Kidney (tissue), 14 donors: ENCODE data around the gene PGA5. TPM values are rescaled to one million over a fixed set of nuclear protein-coding genes. Genes with fewer than 3 reads are reported as not detected.

Source experiments
- DNase-seq, 5 donors: peaks; one replicate each; pipeline ENCODE4 v3.0.0-alpha.2; 2013 to 2020
- FAIRE-seq: peaks from 2 replicates; lab custom pipeline; 2012; peaks lifted over from hg19 to GRCh38; lab: Jason Lieb, UNC
- H3K27ac ChIP-seq, 2 donors: one replicate each; pipeline ENCODE4 v1.7.0; 2013; ENCODE audit warnings: low read depth in 2 of 2, low read length in 2 of 2, inconsistent platforms in 1 of 2
- H3K27me3 ChIP-seq: one replicate; pipeline ENCODE4 v1.7.1; 2013; ENCODE audit warnings: low read length, inconsistent platforms; ENCODE audit not compliant: control insufficient read depth, insufficient read depth
- H3K36me3 ChIP-seq, 3 donors: one replicate each; pipeline versions ENCODE4 v1.7.0 to v1.7.1; 2013; ENCODE audit warnings: low read length in 3 of 3, control low read depth in 1 of 3, inconsistent platforms in 1 of 3; ENCODE audit not compliant: insufficient read depth in 3 of 3, control insufficient read depth in 2 of 3
- H3K4me1 ChIP-seq, 3 donors: one replicate each; pipeline versions ENCODE4 v1.7.0 to v1.7.1; 2013; ENCODE audit warnings: low read length in 3 of 3, inconsistent platforms in 1 of 3, low read depth in 1 of 3; ENCODE audit not compliant: control insufficient read depth in 2 of 3, insufficient read depth in 2 of 3
- H3K4me3 ChIP-seq, 3 donors: one replicate each; pipeline versions ENCODE4 v1.7.0 to v1.8.1; 2013; ENCODE audit warnings: low read length in 3 of 3, control low read depth in 1 of 3, inconsistent platforms in 1 of 3
- H3K9ac ChIP-seq, 3 donors: one replicate each; pipeline versions ENCODE4 v1.7.0 to v1.7.1; 2013; ENCODE audit warnings: low read length in 3 of 3, control low read depth in 1 of 3, inconsistent platforms in 1 of 3
- H3K9me3 ChIP-seq, 3 donors: one replicate each; pipeline versions ENCODE4 v1.7.0 to v1.7.1; 2013; ENCODE audit warnings: low read length in 3 of 3, control low read depth in 1 of 3, inconsistent platforms in 1 of 3; ENCODE audit not compliant: control insufficient read depth in 2 of 3, insufficient read depth in 1 of 3
- CTCF ChIP-seq: IDR thresholded peaks from 3 replicates; pipeline ENCODE4 v1.5.1; 2012; ENCODE audit warnings: mild to moderate bottlenecking, moderate library complexity, borderline replicate concordance; ENCODE audit not compliant: insufficient read depth; ENCODE audit errors: extremely low read depth
- intact Hi-C: fragments of 100-400 bp; cut with DNase I; formaldehyde crosslinking; loops from one replicate; pipeline ENCODE4 v1.11.1; 2022
- polyA plus RNA-seq: library from polyadenylated mRNA; stranded (reverse); fragments of 350-450 nt; fragmentation: Illumina TruSeq; extraction: RNeasy Lipid Tissue Mini Kit (QIAGEN cat#74804); gene quantifications from one replicate; pipeline ENCODE4 v1.2.3, GENCODE V29; 2014; ENCODE audit warnings: low read depth, low replicate concordance; ENCODE audit not compliant: insufficient read depth
- total RNA-seq: library from RNA; stranded (reverse); fragmentation: NEBNext Ultra II Directional; extraction: Animal tissue kit (Norgen Biotek cat#: 25700); gene quantifications from one replicate; pipeline ENCODE4 v1.2.1, GENCODE V29; 2021
- donor health status: control.
- donor health status: control.
- donor health status: control.
- donor health status: control.
- donor health status: control.
- donor health status: DM: yes; HTN: yes; CAD: no.
- donor health status: Normal renal cell carcinoma (clear cell type).

Gene PGA5
- total and polyA plus RNA-seq, 2 donors from 2014 or later = 0.35 TPM; not detected in 1

GRCh38 chr11:61256710-61257482 is 15.9 kb downstream of the PGA5 start:
- intact Hi-C loops = no loop called here
- no peaks in the 10 kb centered on the region for H3K27me3 ChIP-seq
- DNase-seq = no peak
- no peaks in the 10 kb centered on the region for H3K9me3 ChIP-seq
- FAIRE-seq = no peak
- H3K4me3 ChIP-seq = no peak overlapping the region
- no peak overlapping the region for H3K27ac ChIP-seq
- TF ChIP-seq CTCF = no peak
- H3K4me1 ChIP-seq = no peaks in the 10 kb centered on the region
- H3K36me3 ChIP-seq = no peaks in the 10 kb centered on the region
- no peak overlapping the region for H3K9ac ChIP-seq

- intact Hi-C loops = no loop called here
- DNase-seq = no peak
Observed at GRCh38 chr11:61258546-61258945, 17.6 kb downstream of the PGA5 start.

GRCh38 chr11:61259363-61259762 is 18.4 kb downstream of the PGA5 start:
- Histone ChIP-seq H3K27ac (no peak overlapping the region), H3K36me3 (no peaks in the 10 kb centered on the region), H3K27me3 (no peaks in the 10 kb centered on the region), H3K4me3 (no peak overlapping the region), H3K9ac (no peak overlapping the region), H3K9me3 (no peaks in the 10 kb centered on the region), H3K4me1 (no peaks in the 10 kb centered on the region)
- DNase-seq = no peak
- intact Hi-C loops = no loop called here
- no peak for TF ChIP-seq CTCF
- no peak for FAIRE-seq

More at GRCh38 chr11:61258546-61258945, 17.6 kb downstream of the PGA5 start:
- Histone ChIP-seq H3K36me3 (no peaks in the 10 kb centered on the region), H3K4me1 (no peaks in the 10 kb centered on the region), H3K9me3 (no peaks in the 10 kb centered on the region), H3K27ac (no peak overlapping the region), H3K4me3 (no peak overlapping the region), H3K9ac (no peak overlapping the region), H3K27me3 (no peaks in the 10 kb centered on the region)
- FAIRE-seq = no peak
- no peak for TF ChIP-seq CTCF
